Stimulated activated CD4-positive, alpha-beta T cell treated with anti-CD3 and anti-CD28 coated beads, Interleukin-1b, Interleukin-23, amount 100 ng/mL, for 24 hours (primary cell): ENCODE measurements around the gene DYNC1LI1.

ENCODE experiments used
- DNase-seq, 4 experiments: peaks; one replicate each; pipeline ENCODE4 v3.0.0-alpha.2; 2020; ENCODE audit warnings: low read depth in 4 of 4, low spot score in 1 of 4

The DYNC1LI1 gene

GRCh38 chr3:32493437-32494414 lies 76.9 kb downstream of the DYNC1LI1 start:
- no peak for DNase-seq

GRCh38 chr3:32492684-32493436 lies 77.8 kb downstream of the DYNC1LI1 start:
- no peak for DNase-seq

- DNase-seq, result no peak
Observed at GRCh38 chr3:32488474-32489008, 82.1 kb downstream of the DYNC1LI1 start.

GRCh38 chr3:32487781-32488473 lies 82.7 kb downstream of the DYNC1LI1 start:
- DNase-seq, result no peak

- no peak for DNase-seq
Observed at GRCh38 chr3:32484436-32484835, 86.2 kb downstream of the DYNC1LI1 start.

DNA sequence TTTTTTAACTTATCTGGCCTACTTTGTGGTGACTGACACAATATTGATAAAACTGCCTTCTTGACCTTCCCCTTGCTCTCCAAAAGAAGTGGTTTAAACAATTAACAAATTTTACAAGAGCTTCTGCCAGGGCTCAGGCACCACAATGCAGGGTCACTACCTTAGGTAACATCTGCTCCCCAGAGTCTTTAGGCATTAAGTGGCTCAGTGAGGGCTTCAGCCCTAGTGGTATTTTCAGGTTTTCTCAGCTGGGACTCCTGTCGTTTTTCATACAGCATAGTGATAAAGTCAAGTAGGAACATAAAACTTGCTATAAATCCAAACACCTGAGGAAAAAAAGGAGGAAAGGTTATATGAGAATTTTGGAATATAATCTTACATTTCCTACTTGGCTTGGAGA lies 86.9 kb downstream of the DYNC1LI1 start:
- no peak for DNase-seq

DNA sequence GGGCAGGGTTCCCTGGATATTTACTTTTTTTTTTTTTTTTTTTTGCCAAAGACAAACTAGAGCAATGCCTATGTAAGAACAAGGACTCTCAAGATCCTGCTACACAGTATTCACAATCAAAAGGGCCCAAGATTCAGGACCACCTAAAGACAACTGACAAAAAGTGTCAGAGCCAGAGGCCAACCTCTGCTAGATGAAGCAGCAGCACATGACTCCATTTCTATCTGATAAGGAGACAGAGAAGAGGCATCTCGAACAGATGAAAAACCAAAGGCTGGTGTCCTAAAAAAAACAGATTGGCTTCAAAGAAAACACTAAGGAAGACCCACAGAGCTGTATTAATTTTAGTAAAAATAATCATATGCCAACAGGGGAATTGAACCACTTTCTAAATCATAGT lies 88.0 kb downstream of the DYNC1LI1 start:
- DNase-seq, result no peak

GRCh38 chr3:32481791-32482631 lies 88.6 kb downstream of the DYNC1LI1 start:
- no peak for DNase-seq

DNA sequence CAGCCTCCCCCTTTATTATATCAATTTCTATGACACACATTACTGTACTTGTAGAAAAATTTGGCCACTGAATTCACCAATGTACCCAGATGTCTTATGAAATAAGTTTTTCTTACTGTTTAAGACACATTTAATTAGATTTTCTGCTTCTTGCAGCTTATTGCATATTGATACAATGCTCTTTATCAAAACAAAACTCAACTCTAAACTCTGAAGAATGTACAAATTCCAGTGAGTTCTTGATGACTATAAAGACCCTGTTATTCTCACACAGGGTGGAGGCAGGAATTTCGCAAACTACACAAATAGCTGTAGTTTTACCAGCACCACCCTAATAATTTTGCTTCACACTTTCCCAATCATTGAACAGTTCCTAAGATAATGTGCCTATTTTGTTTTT lies 90.1 kb downstream of the DYNC1LI1 start:
- DNase-seq, result no peak
